Endodermal cell (in vitro differentiated cells): ENCODE results near the gene TPM3. TPM values are rescaled to one million over a fixed set of nuclear protein-coding genes. Genes with fewer than 3 reads are reported as not detected.

Experiments
- DNase-seq: peaks from one replicate; pipeline ENCODE4 v3.0.0-alpha.2; 2017
- H3K27ac ChIP-seq: 2 replicates; pipeline ENCODE4 v1.5.1; 2013; ENCODE audit warnings: mild to moderate bottlenecking, low read depth, low read length, moderate library complexity
- H3K27me3 ChIP-seq: 2 replicates; pipeline ENCODE4 v1.6.1; 2013; ENCODE audit warnings: mild to moderate bottlenecking, low read length, moderate library complexity; ENCODE audit not compliant: insufficient read depth, control insufficient read depth, poor library complexity, severe bottlenecking
- H3K36me3 ChIP-seq: 2 replicates; pipeline ENCODE4 v1.7.0; 2013; ENCODE audit warnings: mild to moderate bottlenecking, low read length, moderate library complexity; ENCODE audit not compliant: control insufficient read depth, insufficient read depth
- H3K4me1 ChIP-seq: one replicate; pipeline ENCODE4 v1.7.0; 2013; ENCODE audit warnings: low read length; ENCODE audit not compliant: control insufficient read depth, insufficient read depth
- H3K4me3 ChIP-seq: 2 replicates; pipeline ENCODE4 v1.5.1; 2013; ENCODE audit warnings: mild to moderate bottlenecking, low read length, moderate library complexity
- H3K9ac ChIP-seq: 2 replicates; pipeline ENCODE4 v1.6.1; 2013; ENCODE audit warnings: mild to moderate bottlenecking, low read length, moderate library complexity; ENCODE audit not compliant: poor library complexity, severe bottlenecking; ENCODE audit errors: extremely low read depth
- H3K9me3 ChIP-seq: 2 replicates; pipeline ENCODE4 v1.6.1; 2013; ENCODE audit warnings: mild to moderate bottlenecking, low read length, moderate library complexity; ENCODE audit not compliant: control insufficient read depth
- H3K27ac Mint-ChIP-seq: 2 replicates; pipeline ENCODE4 v1.8.0; 2020; ENCODE audit warnings: mixed read lengths
- H3K27me3 Mint-ChIP-seq: 2 replicates; pipeline ENCODE4 v1.8.0; 2021; ENCODE audit warnings: mild to moderate bottlenecking, mixed read lengths; ENCODE audit not compliant: insufficient read depth
- H3K36me3 Mint-ChIP-seq: 2 replicates; pipeline ENCODE4 v1.8.0; 2020; ENCODE audit warnings: low read depth, mixed read lengths
- H3K4me1 Mint-ChIP-seq: 2 replicates; pipeline ENCODE4 v1.8.0; 2020; ENCODE audit warnings: mixed read lengths
- H3K4me3 Mint-ChIP-seq: 2 replicates; pipeline ENCODE4 v1.8.0; 2020; ENCODE audit warnings: mild to moderate bottlenecking, moderate library complexity, mixed read lengths
- H3K9me3 Mint-ChIP-seq: 2 replicates; pipeline ENCODE4 v1.8.0; 2020; ENCODE audit warnings: mild to moderate bottlenecking, mixed read lengths
- WGBS, 2 experiments: methylation state at CpG; one replicate each; pipeline versions ENCODE4 v1.1.5 to v1.1.7; 2013; ENCODE audit warnings: missing lambda C conversion rate in 2 of 2, mixed read lengths in 1 of 2; ENCODE audit not compliant: insufficient coverage in 1 of 2, insufficient read length in 1 of 2; 5-methylcytosine and 5-hydroxymethylcytosine counted together
- total RNA-seq, 2 donors: library from RNA; stranded (reverse); fragmentation: NEBNext Ultra II Directional in 1 of 2; extraction: Animal tissue kit (Norgen Biotek cat#: 25700) in 1 of 2; gene quantifications; 2 replicates in 1 of 2; 3 replicates in 1 of 2; pipeline ENCODE4 v1.2.1, GENCODE V29; 2021
- TF ChIP-seq, protein P1 (sequence below): fragments of 200-600 bp; sonication (generic); conservative IDR thresholded peaks from 2 replicates; pipeline ENCODE4 v1.5.0; 2021; ENCODE audit warnings: antibody characterized with exemption, mild to moderate bottlenecking

TPM3 gene
- total RNA-seq, 2 donors from 2014 or later = 597 to 679 TPM

DNA sequence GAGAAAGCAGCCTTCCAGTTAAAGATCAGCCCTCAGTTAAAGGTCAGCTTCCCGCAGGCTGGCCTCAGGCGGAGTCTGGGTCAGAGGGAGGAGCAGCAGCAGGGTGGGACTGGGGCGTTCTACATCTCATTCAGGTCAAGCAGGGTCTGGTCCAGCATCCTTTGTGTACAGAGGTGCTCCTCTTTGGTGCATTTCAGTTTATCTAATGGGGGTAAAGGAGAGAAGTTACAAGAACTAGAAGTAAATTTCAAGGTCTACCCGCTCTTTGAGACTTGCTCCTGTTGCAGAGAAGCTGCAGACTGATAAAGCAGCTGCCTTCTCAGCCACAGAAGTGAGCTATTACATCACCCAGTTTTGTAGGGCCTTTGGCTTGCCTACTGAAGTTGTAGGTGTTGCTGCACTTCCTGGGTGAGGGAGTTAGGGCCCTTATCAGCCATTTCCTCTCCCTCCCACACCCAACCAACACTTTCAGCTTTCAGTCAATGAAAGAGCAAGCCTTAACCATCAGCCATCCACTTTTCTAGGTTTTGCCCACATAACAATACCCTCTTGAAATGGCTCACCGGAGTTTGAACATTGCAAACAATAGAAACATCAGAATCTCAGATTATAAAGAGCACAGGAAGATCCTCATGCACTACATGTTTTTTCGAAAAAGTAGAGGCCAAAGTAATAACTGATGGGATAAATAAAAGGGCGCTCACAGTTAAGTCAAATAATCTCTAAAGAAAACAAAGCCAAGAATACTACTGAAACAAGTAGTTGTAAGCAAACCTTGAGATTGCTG lies 34.2 kb downstream of the TPM3 start:
- Histone ChIP-seq H3K4me3 (no peak overlapping the region), H3K9me3 (peaks cover 21% of the 10 kb centered on the region), H3K36me3 (peaks cover 81% of the 10 kb centered on the region), H3K27me3 (no peaks in the 10 kb centered on the region), H3K4me1 (peaks cover 5% of the 10 kb centered on the region), H3K27ac (peak overlapping the region; percentile 65), H3K9ac (no peak overlapping the region)
- H3K27ac Mint-ChIP-seq = peak overlapping the region; percentile 46
- peaks cover 26% of the 10 kb centered on the region for H3K4me1 Mint-ChIP-seq
- H3K9me3 Mint-ChIP-seq = peaks cover 7% of the 10 kb centered on the region
- H3K27me3 Mint-ChIP-seq = no peaks in the 10 kb centered on the region
- H3K4me3 Mint-ChIP-seq = no peak overlapping the region
- no peak for DNase-seq
- TF ChIP-seq, protein P1, sequence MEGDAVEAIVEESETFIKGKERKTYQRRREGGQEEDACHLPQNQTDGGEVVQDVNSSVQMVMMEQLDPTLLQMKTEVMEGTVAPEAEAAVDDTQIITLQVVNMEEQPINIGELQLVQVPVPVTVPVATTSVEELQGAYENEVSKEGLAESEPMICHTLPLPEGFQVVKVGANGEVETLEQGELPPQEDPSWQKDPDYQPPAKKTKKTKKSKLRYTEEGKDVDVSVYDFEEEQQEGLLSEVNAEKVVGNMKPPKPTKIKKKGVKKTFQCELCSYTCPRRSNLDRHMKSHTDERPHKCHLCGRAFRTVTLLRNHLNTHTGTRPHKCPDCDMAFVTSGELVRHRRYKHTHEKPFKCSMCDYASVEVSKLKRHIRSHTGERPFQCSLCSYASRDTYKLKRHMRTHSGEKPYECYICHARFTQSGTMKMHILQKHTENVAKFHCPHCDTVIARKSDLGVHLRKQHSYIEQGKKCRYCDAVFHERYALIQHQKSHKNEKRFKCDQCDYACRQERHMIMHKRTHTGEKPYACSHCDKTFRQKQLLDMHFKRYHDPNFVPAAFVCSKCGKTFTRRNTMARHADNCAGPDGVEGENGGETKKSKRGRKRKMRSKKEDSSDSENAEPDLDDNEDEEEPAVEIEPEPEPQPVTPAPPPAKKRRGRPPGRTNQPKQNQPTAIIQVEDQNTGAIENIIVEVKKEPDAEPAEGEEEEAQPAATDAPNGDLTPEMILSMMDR = no peak
- 92 to 94% methylated on average over 2 to 7 of the region's 7 CpGs for WGBS, 2 experiments
- H3K36me3 Mint-ChIP-seq = peaks cover 77% of the 10 kb centered on the region

DNA sequence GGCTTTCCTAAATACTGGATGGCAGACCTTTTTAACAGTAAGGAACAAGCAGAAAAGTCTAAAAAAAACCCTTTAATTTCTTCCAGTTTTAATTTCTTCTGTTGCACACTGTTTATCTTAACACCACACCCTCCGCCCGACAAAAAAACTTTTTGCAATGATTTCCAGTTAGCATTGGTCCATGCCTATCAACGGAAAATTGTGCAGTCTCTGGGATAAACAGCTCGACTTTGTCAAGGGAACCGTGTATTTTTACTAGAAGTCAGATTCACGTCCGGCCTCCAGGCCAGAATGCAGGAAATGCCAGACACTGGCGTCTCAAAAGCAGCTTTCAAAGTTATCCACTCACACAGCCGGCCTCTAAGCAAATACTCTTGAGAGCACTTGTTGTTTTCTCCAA lies 36.6 kb downstream of the TPM3 start:
- 90 to 91% methylated on average over 5 to 9 of the region's 9 CpGs for WGBS, 2 experiments
- peaks cover 8% of the 10 kb centered on the region for H3K9me3 ChIP-seq

DNA sequence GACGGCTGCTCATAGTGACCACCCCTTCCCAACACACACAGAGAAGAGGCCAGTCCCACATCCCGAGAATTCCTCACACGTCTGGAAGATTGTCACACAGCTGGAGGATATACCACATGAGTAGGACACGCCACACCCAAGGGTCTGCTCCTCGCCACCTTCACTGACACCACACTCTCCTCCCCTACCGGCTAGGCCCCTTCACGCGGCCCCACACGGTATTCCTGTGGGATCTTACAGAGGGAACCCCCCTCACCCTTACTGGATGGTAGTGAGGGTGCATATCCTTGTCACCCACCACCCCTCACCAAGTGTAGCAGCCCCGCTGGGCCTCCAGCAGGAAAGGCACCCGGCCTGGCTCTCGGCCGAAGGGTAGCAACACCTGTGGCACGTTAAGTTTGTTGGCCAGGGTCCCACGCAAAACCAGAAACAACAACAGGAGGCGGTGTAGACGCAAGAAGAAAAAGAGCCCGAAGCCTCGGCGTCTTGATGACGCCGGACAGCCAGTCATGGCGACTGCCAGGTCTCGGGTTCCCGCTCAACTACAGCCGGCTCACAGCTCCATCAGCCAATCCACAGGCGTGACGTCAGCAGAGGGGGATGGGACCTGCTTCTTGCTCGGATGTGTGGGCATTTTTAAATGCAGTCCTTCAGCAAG lies 37.2 kb downstream of the TPM3 start, which contains the start of gene NUP210L:
Gene NUP210L, minus strand, starts transcription at position 540 of the 658 bp plus-strand sequence.
- Histone ChIP-seq H3K36me3 (peaks cover 51% of the 10 kb centered on the region), H3K27ac (peak within 1 kb of the TSS; percentile 3), H3K9me3 (peaks cover 2% of the 10 kb centered on the region), H3K4me1 (peaks cover 5% of the 10 kb centered on the region), H3K4me3 (no peak within 1 kb of the TSS), H3K9ac (no peak within 1 kb of the TSS), H3K27me3 (no peaks in the 10 kb centered on the region)
- TF ChIP-seq, protein P1 = no peak
- peaks cover 26% of the 10 kb centered on the region for H3K4me1 Mint-ChIP-seq
- peak; percentile 87 for DNase-seq
- no peak within 1 kb of the TSS for H3K4me3 Mint-ChIP-seq
- WGBS, 2 experiments = 90 to 94% methylated on average over 19 to 29 of the region's 29 CpGs
- H3K9me3 Mint-ChIP-seq = peaks cover 2% of the 10 kb centered on the region
- no peaks in the 10 kb centered on the region for H3K27me3 Mint-ChIP-seq
- H3K27ac Mint-ChIP-seq = peak within 1 kb of the TSS; percentile 68
- H3K36me3 Mint-ChIP-seq = peaks cover 47% of the 10 kb centered on the region

More for the DNA sequence above, 36.6 kb downstream of the TPM3 start:
- H3K4me3 ChIP-seq = no peak overlapping the region
- H3K27ac ChIP-seq = peak overlapping the region; percentile 3
- H3K9ac ChIP-seq = no peak overlapping the region
- Mint-ChIP-seq H3K9me3 (peaks cover 6% of the 10 kb centered on the region), H3K27ac (peak overlapping the region; percentile 68), H3K4me1 (peaks cover 26% of the 10 kb centered on the region), H3K27me3 (no peaks in the 10 kb centered on the region), H3K36me3 (peaks cover 53% of the 10 kb centered on the region), H3K4me3 (no peak overlapping the region)
- peaks cover 5% of the 10 kb centered on the region for H3K4me1 ChIP-seq
- H3K27me3 ChIP-seq = no peaks in the 10 kb centered on the region
- DNase-seq = no peak
- TF ChIP-seq, protein P1 = no peak
- H3K36me3 ChIP-seq = peaks cover 56% of the 10 kb centered on the region
